ENCODE data around the gene APOL5.
"Not testable (repeated sequence)": the region's sequence is repeated elsewhere in the genome, so short reads cannot be mapped to it uniquely, and the experiment has no call there.

The APOL5 gene

GRCh38 chr22:35717572-35717971 lies at the start of gene APOL5:
Gene APOL5, plus strand, starts transcription at chr22:35717872. Its CDS starts 0 bp downstream, at chr22:35717872.
- DNase-seq (ENCODE audit: low read depth): no peak

GRCh38 chr22:35674335-35674734 lies 43.3 kb upstream of the APOL5 start:
- DNase-seq (ENCODE audit: low read depth): no peak

GRCh38 chr22:35676065-35676464 lies 41.6 kb upstream of the APOL5 start:
- DNase-seq (ENCODE audit: low read depth): not testable (repeated sequence)

GRCh38 chr22:35677460-35678187 lies 40.0 kb upstream of the APOL5 start:
- no peak for DNase-seq (ENCODE audit: low read depth)

GRCh38 chr22:35678836-35679235 lies 38.8 kb upstream of the APOL5 start:
- DNase-seq (ENCODE audit: low read depth): no peak

- DNase-seq (ENCODE audit: low read depth): not testable (repeated sequence)
Observed at GRCh38 chr22:35679492-35679891, 38.2 kb upstream of the APOL5 start.

- no peak for DNase-seq (ENCODE audit: low read depth)
Observed at GRCh38 chr22:35681454-35682052, 36.1 kb upstream of the APOL5 start.

- DNase-seq (ENCODE audit: low read depth): no peak
Observed at GRCh38 chr22:35683560-35683959, 34.1 kb upstream of the APOL5 start.

GRCh38 chr22:35684270-35684700 lies 33.4 kb upstream of the APOL5 start:
- DNase-seq (ENCODE audit: low read depth): no peak

GRCh38 chr22:35684732-35685131 lies 32.9 kb upstream of the APOL5 start:
- DNase-seq (ENCODE audit: low read depth): no peak

- no peak for DNase-seq (ENCODE audit: low read depth)
Observed at GRCh38 chr22:35685731-35686130, 31.9 kb upstream of the APOL5 start.

GRCh38 chr22:35686298-35686697 lies 31.4 kb upstream of the APOL5 start:
- no peak for DNase-seq (ENCODE audit: low read depth)

- no peak for DNase-seq (ENCODE audit: low read depth)
Observed at GRCh38 chr22:35687461-35687860, 30.2 kb upstream of the APOL5 start.

- no peak for DNase-seq (ENCODE audit: low read depth)
Observed at GRCh38 chr22:35688913-35689675, 28.6 kb upstream of the APOL5 start.

GRCh38 chr22:35690001-35690400 lies 27.7 kb upstream of the APOL5 start:
- no peak for DNase-seq (ENCODE audit: low read depth)

- no peak for DNase-seq (ENCODE audit: low read depth)
Observed at GRCh38 chr22:35695202-35695601, 22.5 kb upstream of the APOL5 start.

- DNase-seq (ENCODE audit: low read depth): no peak
Observed at GRCh38 chr22:35697142-35697541, 20.5 kb upstream of the APOL5 start.

GRCh38 chr22:35699852-35700251 lies 17.8 kb upstream of the APOL5 start:
- not testable (repeated sequence) for DNase-seq (ENCODE audit: low read depth)

GRCh38 chr22:35703861-35704584 lies 13.6 kb upstream of the APOL5 start:
- no peak for DNase-seq (ENCODE audit: low read depth)

GRCh38 chr22:35705141-35705540 lies 12.5 kb upstream of the APOL5 start:
- DNase-seq (ENCODE audit: low read depth): no peak

- no peak for DNase-seq (ENCODE audit: low read depth)
Observed at GRCh38 chr22:35708453-35708852, 9.2 kb upstream of the APOL5 start.

GRCh38 chr22:35708917-35709316 lies 8.8 kb upstream of the APOL5 start:
- no peak for DNase-seq (ENCODE audit: low read depth)
